OCI-LY7 (cell line): ENCODE measurements around the gene NME3.

ENCODE experiments used
- CTCF ChIP-seq: fragments of 200-600 bp; sonication (generic); conservative IDR thresholded peaks from 2 replicates; pipeline ENCODE4 v1.5.1; 2014; ENCODE audit warnings: mild to moderate bottlenecking, antibody characterized with exemption, low read length, moderate library complexity, mixed read lengths
- EZH2phosphoT487 ChIP-seq: fragments of 200-600 bp; sonication (generic); IDR thresholded peaks from 2 replicates; pipeline ENCODE4 v1.6.1; 2018; ENCODE audit warnings: low read depth, borderline replicate concordance, mild to moderate bottlenecking, mixed run types, antibody characterized with exemption, low read length, moderate library complexity, mixed read lengths

DNA sequence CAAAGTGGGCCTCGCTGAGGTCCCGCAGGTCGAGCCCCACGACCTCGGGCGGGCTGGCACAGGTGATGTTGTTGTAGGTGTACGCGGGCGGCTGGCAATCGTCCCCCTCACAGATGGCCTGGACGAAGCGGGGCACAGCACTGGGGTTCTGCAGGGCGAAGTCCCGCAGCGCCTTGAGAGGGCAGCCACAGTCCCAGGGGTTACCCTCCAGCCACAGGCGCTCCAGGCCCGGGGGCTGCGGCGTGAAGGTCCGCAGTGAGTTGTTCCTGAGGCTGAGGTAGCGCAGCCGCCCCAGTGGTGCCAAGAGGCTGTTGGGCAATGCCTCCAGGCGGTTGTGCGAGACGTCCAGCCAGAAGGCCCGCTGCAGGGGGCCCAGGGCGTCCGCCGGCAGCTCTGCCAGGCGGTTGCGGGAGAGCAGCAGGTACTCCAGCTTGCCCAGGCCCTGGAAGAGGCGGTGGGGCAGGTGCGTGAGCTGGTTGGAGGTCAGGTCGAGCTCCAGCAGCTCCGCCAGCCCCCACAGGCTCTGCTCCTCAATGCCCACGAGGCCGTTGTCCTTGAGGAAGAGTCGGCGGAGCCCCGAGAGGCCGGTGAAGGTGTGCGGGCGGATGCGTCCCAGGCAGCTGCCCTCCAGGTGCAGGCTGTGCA lies 19.4 kb upstream of the NME3 start:
- TF ChIP-seq CTCF (no peak), EZH2phosphoT487 (no peak)
